GM12874 (cell line): ENCODE results near the gene LAD1.

ENCODE experiments used
- CTCF ChIP-seq: IDR thresholded peaks from 2 replicates; pipeline ENCODE4 v1.5.1; 2011; ENCODE audit warnings: low read depth, mild to moderate bottlenecking, control low read depth, low read length, moderate library complexity; ENCODE audit not compliant: insufficient read depth

LAD1 gene

GRCh38 chr1:201353186-201353940 is 45.8 kb downstream of the LAD1 start:
- TF ChIP-seq CTCF = no peak

- no peak for TF ChIP-seq CTCF
Measured at GRCh38 chr1:201351617-201352016, 47.5 kb downstream of the LAD1 start.

- TF ChIP-seq CTCF = no peak
Measured at GRCh38 chr1:201350884-201351283, 48.2 kb downstream of the LAD1 start.

- TF ChIP-seq CTCF = no peak
Measured at GRCh38 chr1:201350361-201350725, 48.8 kb downstream of the LAD1 start.

GRCh38 chr1:201349092-201349491 is 50.0 kb downstream of the LAD1 start:
- TF ChIP-seq CTCF = no peak

GRCh38 chr1:201348211-201348566 is 50.9 kb downstream of the LAD1 start:
- TF ChIP-seq CTCF = peak; percentile 82

- TF ChIP-seq CTCF = no peak
Measured at GRCh38 chr1:201347498-201348210, 51.5 kb downstream of the LAD1 start.
